Middle frontal gyrus (tissue), 1 donor: ENCODE results near the gene AZU1.
"Not testable (repeated sequence)": the region's sequence is repeated elsewhere in the genome, so short reads cannot be mapped to it uniquely, and the experiment has no call there.

Source experiments
- DNase-seq: peaks from one replicate; pipeline ENCODE4 v3.0.0-alpha.2; 2015; ENCODE audit warnings: low spot score; ENCODE audit errors: extremely low spot score

Gene AZU1

DNA sequence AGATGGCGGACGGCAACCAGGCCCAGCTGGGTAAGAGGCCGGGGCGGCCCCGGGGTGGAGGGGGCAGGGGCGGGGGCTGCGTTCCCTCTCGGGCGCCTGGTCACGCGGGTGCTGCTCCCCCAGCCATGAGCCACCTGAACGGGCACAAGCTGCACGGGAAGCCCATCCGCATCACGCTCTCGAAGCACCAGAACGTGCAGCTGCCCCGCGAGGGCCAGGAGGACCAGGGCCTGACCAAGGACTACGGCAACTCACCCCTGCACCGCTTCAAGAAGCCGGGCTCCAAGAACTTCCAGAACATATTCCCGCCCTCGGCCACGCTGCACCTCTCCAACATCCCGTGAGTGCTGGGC lies 19.2 kb upstream of the AZU1 start:
- no peak for DNase-seq

GRCh38 chr19:810077-810855 lies 17.4 kb upstream of the AZU1 start:
- DNase-seq: no peak

GRCh38 chr19:810883-811489 lies 16.7 kb upstream of the AZU1 start:
- no peak for DNase-seq

GRCh38 chr19:811506-812048 lies 16.1 kb upstream of the AZU1 start:
- DNase-seq: no peak

- DNase-seq: no peak
Measured at GRCh38 chr19:812049-812746, 15.4 kb upstream of the AZU1 start.

- DNase-seq: no peak
Measured at GRCh38 chr19:812747-813218, 14.9 kb upstream of the AZU1 start.

DNA sequence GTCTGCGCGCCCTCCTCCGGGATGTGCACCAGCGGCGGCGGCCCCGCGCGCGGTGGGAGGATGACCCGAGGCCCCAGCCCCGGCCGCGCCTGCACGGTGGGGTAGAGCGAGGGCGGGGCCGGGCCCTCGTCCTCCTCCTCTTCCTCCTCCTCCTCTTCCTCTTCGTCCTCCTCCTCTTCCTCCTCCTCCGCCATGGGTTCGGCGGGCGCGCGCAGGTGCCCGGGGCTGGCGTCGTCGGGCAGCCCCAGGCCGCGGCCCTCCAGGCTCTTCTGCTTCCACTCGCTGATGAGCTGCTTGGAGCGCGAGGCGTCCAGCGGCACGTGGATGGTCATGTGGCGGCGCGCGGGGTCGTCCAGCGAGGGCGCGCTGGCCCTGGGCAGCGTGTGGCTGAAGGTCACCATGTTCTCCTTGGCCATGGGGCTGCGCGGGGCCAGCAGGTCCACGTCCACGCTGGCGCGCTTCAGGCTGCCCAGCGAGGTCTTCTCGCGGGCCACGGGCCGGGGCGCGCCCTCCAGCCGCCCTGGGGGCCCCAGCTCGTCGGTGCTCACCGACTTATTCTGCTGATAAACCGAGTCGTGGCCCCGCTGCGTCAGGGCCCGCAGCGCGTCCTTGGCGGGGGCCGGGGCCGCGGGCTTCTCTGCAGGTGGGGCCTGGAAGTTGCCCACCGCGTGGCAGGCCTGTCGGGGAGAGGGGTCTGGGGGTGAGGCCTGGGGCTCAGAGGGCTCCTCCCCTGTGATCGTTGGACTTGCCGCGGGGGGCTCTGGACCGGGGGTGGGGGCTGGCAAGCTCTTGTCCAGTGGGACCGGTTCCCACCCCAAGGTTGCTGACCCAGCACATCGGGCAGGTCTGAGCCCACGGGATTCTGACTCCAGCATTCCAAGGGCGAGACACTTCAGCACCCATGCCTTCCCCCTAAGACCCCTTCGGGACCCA lies 14.2 kb upstream of the AZU1 start:
- no peak for DNase-seq

- DNase-seq: no peak
Measured at GRCh38 chr19:814152-815078, 13.2 kb upstream of the AZU1 start.

DNA sequence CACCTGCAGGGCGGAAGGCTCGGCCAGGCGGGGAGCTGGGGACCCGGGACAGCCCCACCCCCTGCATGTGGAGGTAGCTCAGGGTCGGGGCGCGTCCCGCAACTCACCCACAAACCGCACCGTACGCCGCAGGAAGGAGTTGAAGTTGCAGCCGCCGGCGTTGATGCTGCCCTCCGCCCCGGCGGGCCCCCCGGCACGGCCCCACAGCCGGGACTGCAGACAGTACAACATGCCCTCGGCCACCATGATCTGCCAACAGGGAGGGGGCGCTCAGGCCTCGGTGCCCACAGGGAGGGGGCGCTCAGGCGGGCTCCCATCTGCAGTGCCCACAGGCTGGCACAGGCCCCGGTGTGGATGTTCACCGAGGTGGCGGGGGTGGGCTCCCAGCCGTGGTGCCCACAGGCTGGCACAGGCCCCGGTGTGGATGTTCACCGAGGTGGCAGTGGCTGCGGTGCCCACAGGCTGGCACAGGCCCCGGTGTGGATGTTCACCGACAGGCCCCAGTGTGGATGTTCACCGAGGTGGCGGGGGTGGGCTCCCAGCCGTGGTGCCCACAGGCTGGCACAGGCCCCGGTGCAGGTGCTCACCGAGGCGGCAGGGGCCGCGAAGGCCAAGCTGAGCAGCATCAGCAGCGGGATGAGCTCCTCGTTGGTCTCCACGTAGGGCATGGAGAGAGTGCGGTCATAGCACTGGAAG lies 12.4 kb upstream of the AZU1 start:
- no peak for DNase-seq

- DNase-seq: no peak
Measured at GRCh38 chr19:815775-816499, 11.7 kb upstream of the AZU1 start.

GRCh38 chr19:816500-816857 lies 11.2 kb upstream of the AZU1 start:
- DNase-seq: no peak

GRCh38 chr19:820212-820611 lies 7.4 kb upstream of the AZU1 start:
- DNase-seq: not testable (repeated sequence)

GRCh38 chr19:821231-821824 lies 6.3 kb upstream of the AZU1 start:
- DNase-seq: no peak

- no peak for DNase-seq
Measured at GRCh38 chr19:821825-822503, 5.7 kb upstream of the AZU1 start, which contains the start of gene PLPPR3. TSS of gene PLPPR3 (minus strand) at chr19:821955. CDS start at chr19:821559, 396 bp downstream.

GRCh38 chr19:823565-824121 lies 4.0 kb upstream of the AZU1 start:
- no peak for DNase-seq

DNA sequence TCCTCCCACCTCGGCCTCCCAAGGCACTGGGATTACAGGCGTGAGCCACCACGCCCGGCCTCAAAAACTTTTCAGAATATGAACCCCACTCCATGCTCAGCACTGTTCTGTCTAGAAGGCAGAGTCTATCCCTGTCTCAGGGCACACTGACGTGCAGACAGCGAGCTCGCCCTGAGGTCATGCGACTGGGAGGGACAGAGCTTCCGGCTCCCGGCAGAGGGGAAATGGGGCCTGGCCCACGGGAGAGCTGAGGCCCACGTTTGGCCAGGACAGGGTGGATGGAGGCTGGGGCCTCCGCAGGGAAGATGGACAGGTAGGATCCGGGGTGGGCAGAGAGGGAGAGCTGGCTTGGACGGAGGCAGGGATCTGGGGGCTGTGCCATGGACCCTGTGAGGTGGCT lies 2.8 kb upstream of the AZU1 start:
- no peak for DNase-seq

GRCh38 chr19:825897-826644 lies 1.6 kb upstream of the AZU1 start:
- DNase-seq: no peak
